ENCODE results near the gene SPZ1. TPM values are rescaled to one million over a fixed set of nuclear protein-coding genes. Genes with fewer than 3 reads are reported as not detected.

The SPZ1 gene
- total and polyA plus RNA-seq, 2 donors (not counting 1 experiment from before 2014, with no cell fraction given) = not detected

- no peak for TF ChIP-seq EZH2 (IDR thresholded peaks at IDR 0.05; ENCODE audit: borderline replicate concordance, insufficient read depth, low read depth, low read length, poor library complexity, severe bottlenecking)
- TF ChIP-seq, protein P1, sequence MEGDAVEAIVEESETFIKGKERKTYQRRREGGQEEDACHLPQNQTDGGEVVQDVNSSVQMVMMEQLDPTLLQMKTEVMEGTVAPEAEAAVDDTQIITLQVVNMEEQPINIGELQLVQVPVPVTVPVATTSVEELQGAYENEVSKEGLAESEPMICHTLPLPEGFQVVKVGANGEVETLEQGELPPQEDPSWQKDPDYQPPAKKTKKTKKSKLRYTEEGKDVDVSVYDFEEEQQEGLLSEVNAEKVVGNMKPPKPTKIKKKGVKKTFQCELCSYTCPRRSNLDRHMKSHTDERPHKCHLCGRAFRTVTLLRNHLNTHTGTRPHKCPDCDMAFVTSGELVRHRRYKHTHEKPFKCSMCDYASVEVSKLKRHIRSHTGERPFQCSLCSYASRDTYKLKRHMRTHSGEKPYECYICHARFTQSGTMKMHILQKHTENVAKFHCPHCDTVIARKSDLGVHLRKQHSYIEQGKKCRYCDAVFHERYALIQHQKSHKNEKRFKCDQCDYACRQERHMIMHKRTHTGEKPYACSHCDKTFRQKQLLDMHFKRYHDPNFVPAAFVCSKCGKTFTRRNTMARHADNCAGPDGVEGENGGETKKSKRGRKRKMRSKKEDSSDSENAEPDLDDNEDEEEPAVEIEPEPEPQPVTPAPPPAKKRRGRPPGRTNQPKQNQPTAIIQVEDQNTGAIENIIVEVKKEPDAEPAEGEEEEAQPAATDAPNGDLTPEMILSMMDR (IDR thresholded peaks at IDR 0.05) = no peak
- no peaks in the 10 kb centered on the region for H4K20me1 ChIP-seq (ENCODE audit: control insufficient read depth, insufficient read depth, low read length, poor library complexity, severe bottlenecking)
- H3K27me3 Mint-ChIP-seq = peaks cover 10% of the 10 kb centered on the region
- no peaks in the 10 kb centered on the region for H3K79me2 ChIP-seq (ENCODE audit: control insufficient read depth, insufficient read depth, low read length)
- H3K4me3 ChIP-seq (ENCODE audit: control extremely low read depth in 1 of 5, extremely low read depth in 1 of 5, insufficient read depth in 1 of 5, low read depth in 2 of 5, low read length in 4 of 5) = no peak overlapping the region
- ATAC-seq (ENCODE audit: low read depth) (no peak), DNase-seq (no peak)
- H2AFZ ChIP-seq (ENCODE audit: insufficient read depth, low read depth, low read length, poor library complexity, severe bottlenecking) = no peak overlapping the region
- no peak overlapping the region for H3K27ac ChIP-seq (ENCODE audit: low read length in 2 of 2)
- H3K27ac Mint-ChIP-seq = no peak overlapping the region
- H3K9me3 ChIP-seq (ENCODE audit: control extremely low read depth in 1 of 3, control insufficient read depth in 2 of 3, insufficient read depth in 1 of 3, low read length in 2 of 3) = no peaks in the 10 kb centered on the region
- intact Hi-C loops (cut with micrococcal nuclease) = no loop called here
- 98% methylated on average over 6 of the region's 7 CpGs for WGBS (ENCODE audit: insufficient coverage)
- no peaks in the 10 kb centered on the region for H3K4me1 Mint-ChIP-seq
- H3K4me3 Mint-ChIP-seq = no peak overlapping the region
- H3K9me3 Mint-ChIP-seq (ENCODE audit: insufficient read depth) = no peaks in the 10 kb centered on the region
- ChIA-PET POLR2A (no interaction called here), CTCF (interaction anchor here (1.1 kb wide), 1 partner anchor 9 kb away, joined by 3 read pairs; no protein-coding TSS in a partner anchor)
- H3K4me1 ChIP-seq (ENCODE audit: control insufficient read depth in 2 of 2, insufficient read depth in 2 of 2, low read length in 2 of 2) = peaks cover 0 to 5% of the 10 kb centered on the region in 2 donors
- H3K27me3 ChIP-seq (replicated peaks in 1 of 4; ENCODE audit: control extremely low read depth in 1 of 4, control insufficient read depth in 3 of 4, insufficient read depth in 4 of 4, low read length in 3 of 4) = peaks cover 0 to 2% (median 0%) of the 10 kb centered on the region in 4 experiments
- no peaks in the 10 kb centered on the region for H3K36me3 ChIP-seq (replicated peaks in 1 of 2; ENCODE audit: control extremely low read depth in 1 of 2, control insufficient read depth in 1 of 2, extremely low read depth in 1 of 2, insufficient read depth in 2 of 2, low read length in 1 of 2)
- H3K9ac ChIP-seq (ENCODE audit: low read length) = no peak overlapping the region
- H3K4me2 ChIP-seq (replicated peaks; ENCODE audit: low read depth, low read length, poor library complexity, severe bottlenecking) = no peak overlapping the region
Measured at GRCh38 chr5:80337379-80337778, 17.6 kb downstream of the SPZ1 start.

GRCh38 chr5:80339116-80339515, 19.3 kb downstream of the SPZ1 start:
- H3K4me3 ChIP-seq (ENCODE audit: control extremely low read depth in 1 of 5, extremely low read depth in 1 of 5, insufficient read depth in 1 of 5, low read depth in 2 of 5, low read length in 4 of 5) = no peak overlapping the region
- no peaks in the 10 kb centered on the region for H3K4me1 ChIP-seq (ENCODE audit: control insufficient read depth in 2 of 2, insufficient read depth in 2 of 2, low read length in 2 of 2)
- no peak overlapping the region for H2AFZ ChIP-seq (ENCODE audit: insufficient read depth, low read depth, low read length, poor library complexity, severe bottlenecking)
- ATAC-seq (ENCODE audit: low read depth) (no peak), DNase-seq (no peak)
- WGBS (ENCODE audit: insufficient coverage) = 100% methylated on average over 2 of the region's 7 CpGs
- no peak overlapping the region for H3K9ac ChIP-seq (ENCODE audit: low read length)
- TF ChIP-seq, protein P1 (IDR thresholded peaks at IDR 0.05) = no peak
- TF ChIP-seq EZH2 (IDR thresholded peaks at IDR 0.05; ENCODE audit: borderline replicate concordance, insufficient read depth, low read depth, low read length, poor library complexity, severe bottlenecking) = no peak
- Mint-ChIP-seq H3K9me3 (ENCODE audit: insufficient read depth) (no peaks in the 10 kb centered on the region), H3K27me3 (peaks cover 17% of the 10 kb centered on the region), H3K4me3 (no peak overlapping the region), H3K4me1 (no peaks in the 10 kb centered on the region), H3K27ac (no peak overlapping the region)
- intact Hi-C loops (cut with micrococcal nuclease) = no loop called here
- ChIA-PET POLR2A (no interaction called here), CTCF (no interaction called here)
- H3K4me2 ChIP-seq (replicated peaks; ENCODE audit: low read depth, low read length, poor library complexity, severe bottlenecking) = no peak overlapping the region
- H3K9me3 ChIP-seq (ENCODE audit: control extremely low read depth in 1 of 3, control insufficient read depth in 2 of 3, insufficient read depth in 1 of 3, low read length in 2 of 3) = no peaks in the 10 kb centered on the region
- no peaks in the 10 kb centered on the region for H3K79me2 ChIP-seq (ENCODE audit: control insufficient read depth, insufficient read depth, low read length)
- H3K27me3 ChIP-seq (replicated peaks in 1 of 4; ENCODE audit: control extremely low read depth in 1 of 4, control insufficient read depth in 3 of 4, insufficient read depth in 4 of 4, low read length in 3 of 4) = peaks cover 0 to 2% (median 0%) of the 10 kb centered on the region in 4 experiments
- no peak overlapping the region for H3K27ac ChIP-seq (ENCODE audit: low read length in 2 of 2)
- H3K36me3 ChIP-seq (replicated peaks in 1 of 2; ENCODE audit: control extremely low read depth in 1 of 2, control insufficient read depth in 1 of 2, extremely low read depth in 1 of 2, insufficient read depth in 2 of 2, low read length in 1 of 2) = no peaks in the 10 kb centered on the region
- H4K20me1 ChIP-seq (ENCODE audit: control insufficient read depth, insufficient read depth, low read length, poor library complexity, severe bottlenecking) = no peaks in the 10 kb centered on the region

Measured in B cell (primary cell).